ENCODE data around the gene PPIL4.

The PPIL4 gene

GRCh38 chr6:149458196-149458595 lies 87.6 kb downstream of the PPIL4 start:
- TF ChIP-seq CTCF (IDR thresholded peaks at IDR 0.05; ENCODE audit: extremely low read depth, insufficient read depth, missing control alignments): no peak
- DNase-seq (ENCODE audit: low spot score): no peak
- in situ Hi-C loops (cut with MboI; ENCODE audit: low pct_unique_long_range_greater_than_20kb, low sequenced_read_pairs, unreplicated experiment): no loop called here

GRCh38 chr6:149457316-149457884 lies 88.4 kb downstream of the PPIL4 start:
- in situ Hi-C loops (cut with MboI; ENCODE audit: low pct_unique_long_range_greater_than_20kb, low sequenced_read_pairs, unreplicated experiment): no loop called here
- no peak for DNase-seq (ENCODE audit: low spot score)
- TF ChIP-seq CTCF (IDR thresholded peaks at IDR 0.05; ENCODE audit: extremely low read depth, insufficient read depth, missing control alignments): no peak

DNA sequence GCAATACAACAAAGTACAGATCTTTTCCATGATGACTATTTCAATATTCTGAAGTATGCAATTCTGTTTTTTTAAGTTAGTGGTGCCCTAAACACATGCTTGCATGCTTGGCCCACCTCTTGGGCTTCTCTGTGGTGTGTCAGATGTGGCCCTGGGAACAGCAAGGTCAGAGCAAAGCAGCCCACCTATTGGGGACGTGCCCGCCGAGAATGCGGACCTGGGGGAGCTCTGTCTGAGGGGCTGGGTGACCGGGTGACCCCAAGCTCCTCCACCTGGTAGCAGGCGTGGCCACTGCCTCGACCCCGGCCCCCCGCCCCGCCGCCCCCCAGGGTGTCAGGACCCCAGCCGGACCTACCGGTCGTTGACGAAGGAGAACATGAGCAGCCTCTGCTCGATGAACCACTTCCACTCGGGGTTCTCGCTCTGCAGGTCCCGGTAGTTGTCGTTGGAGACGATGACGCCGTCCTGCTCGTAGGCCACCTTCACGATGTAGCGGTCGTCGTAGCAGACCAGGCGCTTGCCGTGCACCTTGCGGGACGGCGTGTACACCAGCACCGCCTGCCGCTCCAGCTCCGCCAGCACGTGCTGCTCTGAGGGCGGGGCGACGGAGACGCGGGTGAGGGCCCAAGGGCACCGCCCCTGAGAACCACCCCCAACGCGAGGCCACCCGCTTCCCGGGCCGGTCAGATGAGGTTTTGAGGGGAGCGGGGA lies 89.4 kb downstream of the PPIL4 start:
- DNase-seq (ENCODE audit: low spot score): no peak
- in situ Hi-C loops (cut with MboI; ENCODE audit: low pct_unique_long_range_greater_than_20kb, low sequenced_read_pairs, unreplicated experiment): no loop called here
- no peak for TF ChIP-seq CTCF (IDR thresholded peaks at IDR 0.05; ENCODE audit: extremely low read depth, insufficient read depth, missing control alignments)

GRCh38 chr6:149455031-149455732 lies 90.7 kb downstream of the PPIL4 start:
- no peak for DNase-seq (ENCODE audit: low spot score)
- TF ChIP-seq CTCF (IDR thresholded peaks at IDR 0.05; ENCODE audit: extremely low read depth, insufficient read depth, missing control alignments): no peak
- in situ Hi-C loops (cut with MboI; ENCODE audit: low pct_unique_long_range_greater_than_20kb, low sequenced_read_pairs, unreplicated experiment): no loop called here

Measured in GM13977 (cell line).